Measurements from ENCODE around the gene CACNG8.

- TF ChIP-seq CTCF (IDR thresholded peaks at IDR 0.05; ENCODE audit: low read length) (no peak), EZH2 (IDR thresholded peaks at IDR 0.05; ENCODE audit: borderline replicate concordance, low read length) (no peak)
These were observed 30.1 kb downstream of the CACNG8 start for GRCh38 chr19:53992815-53993214.

All from OCI-LY1 (cell line).